ENCODE measurements around the gene PGAP6. TPM values are rescaled to one million over a fixed set of nuclear protein-coding genes. Genes with fewer than 3 reads are reported as not detected.

PGAP6 gene
- total RNA-seq, 2 experiments from 2014 or later: 59.7 to 63.7 TPM

DNA sequence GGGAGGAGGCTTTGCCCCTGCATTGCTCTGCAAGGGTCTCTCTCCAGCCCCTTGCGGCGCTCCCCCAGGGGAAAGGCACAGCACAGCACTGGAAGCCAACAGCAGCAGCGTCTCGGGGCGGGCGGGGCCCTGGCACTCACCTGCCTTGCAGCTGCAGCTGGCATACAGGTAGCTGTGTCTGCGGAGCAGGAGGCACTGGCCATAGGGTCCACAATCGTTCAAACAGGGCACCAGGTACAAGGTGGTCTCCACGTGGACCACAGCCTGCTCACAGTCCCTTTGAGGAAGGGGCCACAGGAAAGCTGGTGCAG is 7.2 kb downstream of the PGAP6 start:
- Mint-ChIP-seq H3K27me3 (no peaks in the 10 kb centered on the region), H3K4me3 (no peak overlapping the region), H3K36me3 (ENCODE audit: low read depth) (peaks cover 31% of the 10 kb centered on the region), H3K27ac (no peak overlapping the region), H3K9me3 (no peaks in the 10 kb centered on the region), H3K4me1 (ENCODE audit: low read depth) (peaks cover 14% of the 10 kb centered on the region)
- Histone ChIP-seq H3K27ac (ENCODE audit: low read depth in 1 of 2, low read length in 2 of 2) (no peak overlapping the region), H3K36me3 (ENCODE audit: insufficient read depth, low read length) (peaks cover 55% of the 10 kb centered on the region), H3K27me3 (ENCODE audit: control insufficient read depth in 1 of 2, insufficient read depth in 2 of 2, low read length in 2 of 2) (no peaks in the 10 kb centered on the region), H3K9me3 (ENCODE audit: control insufficient read depth in 1 of 2, insufficient read depth in 1 of 2, low read length in 2 of 2) (peaks cover 0 to 8% of the 10 kb centered on the region in 2 experiments), H3K4me1 (ENCODE audit: insufficient read depth, low read length) (peaks cover 29% of the 10 kb centered on the region), H3K4me3 (ENCODE audit: low read length) (no peak overlapping the region)
- intact Hi-C loops (cut with DNase I, micrococcal nuclease): no loop called here
- ATAC-seq (ENCODE audit: poor library complexity): no peak
- CTCF ChIA-PET: no interaction called here
- POLR2A ChIA-PET: no interaction called here
- no peak for DNase-seq
- TF ChIP-seq, protein P1, sequence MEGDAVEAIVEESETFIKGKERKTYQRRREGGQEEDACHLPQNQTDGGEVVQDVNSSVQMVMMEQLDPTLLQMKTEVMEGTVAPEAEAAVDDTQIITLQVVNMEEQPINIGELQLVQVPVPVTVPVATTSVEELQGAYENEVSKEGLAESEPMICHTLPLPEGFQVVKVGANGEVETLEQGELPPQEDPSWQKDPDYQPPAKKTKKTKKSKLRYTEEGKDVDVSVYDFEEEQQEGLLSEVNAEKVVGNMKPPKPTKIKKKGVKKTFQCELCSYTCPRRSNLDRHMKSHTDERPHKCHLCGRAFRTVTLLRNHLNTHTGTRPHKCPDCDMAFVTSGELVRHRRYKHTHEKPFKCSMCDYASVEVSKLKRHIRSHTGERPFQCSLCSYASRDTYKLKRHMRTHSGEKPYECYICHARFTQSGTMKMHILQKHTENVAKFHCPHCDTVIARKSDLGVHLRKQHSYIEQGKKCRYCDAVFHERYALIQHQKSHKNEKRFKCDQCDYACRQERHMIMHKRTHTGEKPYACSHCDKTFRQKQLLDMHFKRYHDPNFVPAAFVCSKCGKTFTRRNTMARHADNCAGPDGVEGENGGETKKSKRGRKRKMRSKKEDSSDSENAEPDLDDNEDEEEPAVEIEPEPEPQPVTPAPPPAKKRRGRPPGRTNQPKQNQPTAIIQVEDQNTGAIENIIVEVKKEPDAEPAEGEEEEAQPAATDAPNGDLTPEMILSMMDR (IDR thresholded peaks at IDR 0.05): no peak

DNA sequence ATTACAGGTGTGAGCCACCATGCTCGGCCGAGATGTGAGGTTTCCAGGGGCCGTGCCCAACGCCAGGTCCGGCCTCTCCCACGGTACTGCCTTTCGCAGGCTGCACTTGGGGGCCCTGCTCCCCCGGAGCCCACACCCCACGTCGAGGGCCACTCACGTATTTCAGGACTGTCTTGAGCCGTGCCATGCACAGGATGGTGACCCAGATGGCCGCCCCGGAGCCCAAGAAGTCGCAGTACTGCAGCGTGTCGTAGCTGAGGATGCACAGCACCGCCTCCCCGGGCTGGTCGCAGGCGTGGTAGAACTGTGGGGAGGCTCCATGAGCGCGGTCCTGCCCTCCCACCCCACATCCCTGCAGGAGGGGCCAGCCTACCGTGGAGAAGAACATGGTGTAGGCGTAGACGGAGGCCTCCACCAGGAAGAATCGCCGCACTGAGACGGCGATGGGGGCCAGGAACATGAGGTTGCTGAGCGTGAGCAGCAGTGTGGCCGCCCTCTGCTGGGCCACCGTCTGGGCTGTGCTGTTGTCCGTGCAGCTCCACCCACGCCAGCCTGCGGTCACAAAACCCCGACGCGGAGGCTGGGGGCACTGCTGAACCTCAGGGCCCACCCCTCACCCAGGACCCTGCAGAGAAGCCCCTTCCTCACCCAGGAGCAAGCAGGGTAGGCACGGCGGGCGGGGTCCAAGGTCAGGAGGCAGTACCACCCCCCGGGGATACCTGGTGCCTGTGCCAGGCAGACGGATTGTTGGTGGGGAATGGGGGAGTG is 7.7 kb downstream of the PGAP6 start:
- POLR2A ChIA-PET: no interaction called here
- intact Hi-C loops (cut with DNase I, micrococcal nuclease): no loop called here

DNA sequence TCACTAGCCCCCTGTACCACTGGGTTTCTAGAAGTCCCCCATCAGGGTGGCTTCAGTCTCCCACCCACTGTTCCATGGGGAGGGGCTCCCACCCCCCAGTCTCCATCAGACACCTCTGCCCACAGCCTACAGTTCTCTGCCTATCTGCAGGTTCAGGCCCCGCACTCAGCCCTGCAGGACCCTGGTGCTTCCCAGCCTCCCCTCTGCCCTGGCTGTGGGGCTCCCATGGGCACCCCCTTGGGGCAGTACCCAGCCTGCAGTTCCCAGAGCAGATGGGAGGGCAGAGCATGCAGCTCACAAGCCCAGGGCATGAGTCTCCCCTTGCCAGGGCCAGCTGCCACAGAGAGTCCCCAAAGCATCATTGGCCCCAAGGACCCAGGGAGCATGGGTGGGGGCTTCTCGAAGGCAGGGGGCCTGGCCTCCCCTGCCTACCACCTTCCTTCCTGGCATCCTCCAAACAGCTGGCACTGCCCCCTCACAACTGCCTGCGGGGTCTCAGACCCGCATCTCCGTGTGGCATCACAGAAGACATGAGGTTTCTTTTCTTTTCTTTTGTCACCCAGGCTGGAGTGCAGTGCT is 8.7 kb downstream of the PGAP6 start:
- no peaks in the 10 kb centered on the region for H3K27me3 Mint-ChIP-seq
- no peak for DNase-seq
- POLR2A ChIA-PET: interaction anchor here (0.5 kb wide), 1 partner anchor 13 kb away, joined by 3 read pairs; no protein-coding TSS in a partner anchor
- Histone ChIP-seq H3K27ac (ENCODE audit: low read depth in 1 of 2, low read length in 2 of 2) (no peak overlapping the region), H3K27me3 (ENCODE audit: control insufficient read depth in 1 of 2, insufficient read depth in 2 of 2, low read length in 2 of 2) (no peaks in the 10 kb centered on the region), H3K4me1 (ENCODE audit: insufficient read depth, low read length) (peaks cover 22% of the 10 kb centered on the region), H3K9me3 (ENCODE audit: control insufficient read depth in 1 of 2, insufficient read depth in 1 of 2, low read length in 2 of 2) (peaks cover 0 to 8% of the 10 kb centered on the region in 2 experiments), H3K4me3 (ENCODE audit: low read length) (no peak overlapping the region), H3K36me3 (ENCODE audit: insufficient read depth, low read length) (peaks cover 63% of the 10 kb centered on the region)
- intact Hi-C loops (cut with DNase I, micrococcal nuclease): no loop called here
- H3K27ac Mint-ChIP-seq: peak overlapping the region; percentile 35
- no peak for ATAC-seq (ENCODE audit: poor library complexity)
- H3K9me3 Mint-ChIP-seq: no peaks in the 10 kb centered on the region
- H3K4me3 Mint-ChIP-seq: no peak overlapping the region
- H3K36me3 Mint-ChIP-seq (ENCODE audit: low read depth): peaks cover 35% of the 10 kb centered on the region
- CTCF ChIA-PET: no interaction called here
- TF ChIP-seq, protein P1 (IDR thresholded peaks at IDR 0.05): no peak
- peaks cover 17% of the 10 kb centered on the region for H3K4me1 Mint-ChIP-seq (ENCODE audit: low read depth)

More for the DNA sequence above, 7.7 kb downstream of the PGAP6 start:
- DNase-seq (no peak), ATAC-seq (ENCODE audit: poor library complexity) (no peak)
- peaks cover 17% of the 10 kb centered on the region for H3K4me1 Mint-ChIP-seq (ENCODE audit: low read depth)
- no peak overlapping the region for H3K4me3 ChIP-seq (ENCODE audit: low read length)
- TF ChIP-seq, protein P1 (IDR thresholded peaks at IDR 0.05): no peak
- H3K9me3 Mint-ChIP-seq: no peaks in the 10 kb centered on the region
- H3K27me3 Mint-ChIP-seq: no peaks in the 10 kb centered on the region
- CTCF ChIA-PET: no interaction called here
- H3K4me1 ChIP-seq (ENCODE audit: insufficient read depth, low read length): peaks cover 29% of the 10 kb centered on the region
- peak overlapping the region; percentile 35 for H3K27ac Mint-ChIP-seq
- H3K9me3 ChIP-seq (ENCODE audit: control insufficient read depth in 1 of 2, insufficient read depth in 1 of 2, low read length in 2 of 2): peaks cover 0 to 8% of the 10 kb centered on the region in 2 experiments
- H3K36me3 ChIP-seq (ENCODE audit: insufficient read depth, low read length): peaks cover 55% of the 10 kb centered on the region
- no peak overlapping the region for H3K4me3 Mint-ChIP-seq
- H3K36me3 Mint-ChIP-seq (ENCODE audit: low read depth): peaks cover 32% of the 10 kb centered on the region
- H3K27me3 ChIP-seq (ENCODE audit: control insufficient read depth in 1 of 2, insufficient read depth in 2 of 2, low read length in 2 of 2): no peaks in the 10 kb centered on the region
- no peak overlapping the region for H3K27ac ChIP-seq (ENCODE audit: low read depth in 1 of 2, low read length in 2 of 2)

Data from CD4-positive, alpha-beta T cell (primary cell).